NCI-H510A treated with DMSO at 0.1 percent for 48 hours (cell line): ENCODE results near the gene PECR.
A peak's percentile ranks its signal among the peaks of the same experiment; 100 is the strongest.
"Not testable (repeated sequence)": the region's sequence is repeated elsewhere in the genome, so short reads cannot be mapped to it uniquely, and the experiment has no call there.

Source experiments
- DNase-seq: peaks from one replicate; lab custom pipeline; 2025; lab: John Stamatoyannopoulos, UW

The PECR gene

DNA sequence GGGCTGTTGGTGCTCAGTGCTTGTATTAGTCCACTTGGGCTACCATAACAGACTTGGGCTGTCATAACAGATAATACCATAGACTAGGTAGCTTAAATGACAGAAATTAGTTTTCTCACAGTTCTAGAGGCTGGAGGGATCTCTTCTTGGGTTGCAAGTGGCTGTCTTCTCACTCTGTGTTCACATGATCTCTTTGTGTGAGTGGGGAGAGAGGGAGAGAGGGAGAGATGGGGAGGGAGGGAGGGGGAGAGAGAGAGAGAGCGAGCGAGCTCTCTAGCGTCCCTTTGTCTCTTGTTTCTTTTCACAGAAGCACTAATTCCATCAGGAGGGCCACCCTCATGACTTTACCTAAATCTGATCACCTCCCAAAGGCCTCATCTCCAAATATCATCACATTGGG lies 23.1 kb upstream of the PECR start:
- DNase-seq, result no peak

- no peak for DNase-seq
Measured at GRCh38 chr2:216103213-216103612, 21.6 kb upstream of the PECR start.

- DNase-seq, result no peak
Measured at GRCh38 chr2:216101109-216101508, 19.5 kb upstream of the PECR start.

- no peak for DNase-seq
Measured at GRCh38 chr2:216098421-216099334, 17.1 kb upstream of the PECR start.

DNA sequence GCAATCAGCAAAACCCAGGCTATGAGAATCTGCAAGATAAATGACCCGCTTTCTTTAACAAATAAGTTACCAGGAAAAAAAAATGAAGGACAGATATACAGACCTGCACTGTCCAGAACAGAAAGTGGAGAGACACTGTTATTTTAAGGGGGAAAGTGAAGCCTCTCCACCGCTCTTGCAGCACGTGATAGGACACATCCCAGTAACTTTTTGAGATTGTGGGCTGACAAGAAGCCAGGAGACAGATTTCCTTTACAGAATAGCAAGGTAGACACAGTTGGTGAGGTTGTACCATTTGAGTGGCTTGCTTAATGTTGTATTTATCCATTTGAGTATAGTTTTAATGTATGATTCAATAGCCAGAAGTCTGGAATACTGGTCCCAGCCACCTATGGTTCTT lies 13.1 kb upstream of the PECR start:
- DNase-seq, result no peak

- no peak for DNase-seq
Measured at GRCh38 chr2:216092646-216093045, 11.0 kb upstream of the PECR start.

GRCh38 chr2:216090369-216090786 lies 8.8 kb upstream of the PECR start:
- no peak for DNase-seq

DNA sequence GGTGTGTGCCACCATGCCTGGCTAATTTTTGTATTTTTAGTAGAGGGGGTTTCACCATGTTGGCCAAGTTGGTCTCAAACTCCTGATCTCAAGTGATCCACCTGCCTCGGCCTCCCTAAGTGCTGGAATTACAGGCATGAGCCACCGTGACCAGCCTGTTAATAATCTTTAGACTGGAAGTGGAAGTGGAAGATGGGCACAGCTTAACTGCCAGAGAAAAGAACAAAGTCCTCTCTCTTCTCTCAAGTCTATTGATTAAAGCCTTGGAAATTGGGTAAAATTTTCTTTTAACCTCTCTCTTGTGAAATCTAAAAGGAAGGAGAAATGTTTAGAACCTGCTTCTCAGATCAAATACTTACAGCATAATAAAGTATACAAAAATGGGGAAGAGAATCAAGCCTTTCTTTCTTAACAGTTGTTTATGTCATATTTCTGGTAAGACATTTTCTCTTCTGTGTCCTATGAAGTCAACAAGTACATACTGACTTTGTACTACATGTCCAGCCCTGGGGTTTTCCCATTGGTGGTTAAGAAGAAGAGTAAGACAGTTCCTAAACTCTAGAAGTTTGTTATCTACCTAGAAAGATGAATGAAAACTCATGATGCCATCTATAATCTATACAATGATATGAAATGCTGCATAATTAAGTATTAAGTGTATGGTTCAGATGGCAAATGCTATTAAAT lies 4.7 kb upstream of the PECR start:
- DNase-seq, result no peak

DNA sequence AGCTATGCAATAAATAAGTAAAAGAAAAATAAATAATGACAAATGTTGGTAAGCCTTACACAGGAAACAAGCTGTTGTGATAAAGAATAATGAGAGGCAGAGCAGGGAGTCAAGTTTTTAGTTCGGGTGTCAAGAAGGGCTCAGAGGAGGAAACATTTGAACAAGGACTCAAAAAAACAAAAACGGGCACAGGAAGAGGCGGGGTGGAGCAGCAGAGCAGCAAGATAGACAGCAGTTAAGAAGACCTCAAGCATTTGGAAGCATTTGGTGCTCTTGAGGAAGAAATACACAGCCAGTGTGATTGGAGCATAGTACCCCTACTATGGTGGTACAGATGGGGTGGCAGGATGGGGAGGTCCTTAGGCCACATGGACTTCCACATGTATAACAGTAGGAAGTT lies 2.9 kb upstream of the PECR start:
- peak; percentile 74 for DNase-seq

DNA sequence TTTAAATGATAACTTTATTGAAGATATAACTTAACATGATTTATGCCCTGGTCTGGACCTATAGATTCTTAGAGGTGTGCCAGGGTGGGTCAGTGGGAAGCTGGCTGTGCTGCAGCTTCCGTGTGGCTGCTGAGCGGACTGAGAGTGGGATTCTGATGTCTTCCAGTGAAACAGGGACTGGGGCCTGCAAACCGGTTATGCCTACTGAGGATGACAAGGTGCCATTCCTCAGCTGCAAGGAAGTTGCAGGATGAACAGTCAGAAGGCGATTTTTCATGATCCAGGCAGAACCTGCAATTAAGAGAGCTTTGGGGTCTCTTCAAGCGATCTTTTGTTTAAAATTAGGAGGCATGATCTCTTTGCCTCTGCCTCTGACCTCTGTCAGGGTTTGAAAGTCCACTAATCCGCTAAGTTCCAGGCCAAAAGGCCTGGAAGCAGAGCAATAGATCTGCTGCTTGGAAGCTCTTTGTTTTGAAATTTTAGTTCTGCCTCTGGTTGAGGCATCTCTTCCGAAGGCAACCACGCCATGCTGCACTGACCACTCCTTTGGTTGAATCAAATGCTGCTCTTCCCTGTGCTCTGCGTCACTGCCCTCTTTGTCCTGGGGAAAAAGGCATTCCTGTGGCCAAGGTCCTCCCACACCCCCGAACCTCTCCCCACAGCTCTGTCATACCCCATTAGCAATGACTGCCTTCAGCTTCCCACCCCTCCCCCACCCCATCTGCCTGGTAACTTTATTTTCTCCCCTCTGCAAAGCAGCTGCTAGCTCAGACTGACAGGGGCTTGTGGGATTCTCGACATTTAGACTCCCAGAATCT lies 2.1 kb upstream of the PECR start:
- peak; percentile 74 for DNase-seq

- DNase-seq, result peak; percentile 72
Measured at GRCh38 chr2:216082805-216083204, 1.2 kb upstream of the PECR start.

DNA sequence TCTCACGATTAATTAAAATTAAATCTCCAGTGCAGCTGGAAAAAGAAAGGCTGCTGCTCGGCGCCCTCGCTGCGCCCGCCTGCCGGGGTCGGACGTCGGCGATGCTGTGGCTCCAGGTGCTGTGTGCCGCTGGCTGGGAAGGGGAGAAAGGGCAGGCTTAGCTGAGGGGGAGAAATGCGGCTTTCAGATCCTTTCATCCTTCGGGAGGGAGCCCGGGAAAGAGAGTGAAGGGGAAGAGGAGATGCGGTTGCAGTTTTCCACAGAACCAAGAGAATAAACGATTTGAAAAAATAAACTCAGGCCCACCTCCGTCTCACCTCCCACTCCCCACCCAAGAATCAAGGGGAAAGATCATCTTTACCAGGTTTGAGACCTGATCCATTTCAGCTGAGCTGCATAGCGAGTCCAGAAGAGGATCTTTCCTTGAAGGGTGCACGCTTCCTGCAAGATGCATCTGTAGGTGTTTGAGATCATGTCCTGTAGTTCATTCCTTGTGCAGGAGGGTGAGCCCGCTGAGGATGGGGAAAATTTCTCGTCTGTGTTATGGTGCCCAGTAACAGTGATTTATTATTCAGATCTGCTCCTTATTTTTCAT lies 605 bp upstream of the PECR start:
- DNase-seq, result peak; percentile 47

GRCh38 chr2:216081012-216081411 lies 597 bp downstream of the PECR start:
- no peak for DNase-seq

DNA sequence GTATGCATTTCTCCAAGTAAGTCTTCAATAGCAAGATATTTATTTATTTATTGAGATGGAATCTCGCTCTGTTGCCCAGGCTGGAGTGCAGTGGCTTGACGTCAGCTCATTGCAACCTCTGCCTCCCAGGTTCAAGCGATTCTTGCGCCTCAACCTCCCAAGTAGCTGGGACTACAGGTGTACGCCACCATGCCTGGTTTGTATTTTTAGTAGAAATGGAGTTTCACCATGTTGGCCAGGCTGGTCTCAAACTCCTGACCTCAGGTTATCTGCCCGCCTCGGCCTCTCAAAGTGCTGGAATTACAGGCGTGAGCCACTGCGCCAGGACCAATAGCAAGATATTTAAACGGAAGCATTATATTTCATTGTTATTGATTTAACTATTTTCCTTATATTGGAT lies 1.6 kb downstream of the PECR start:
- DNase-seq, result not testable (repeated sequence)

GRCh38 chr2:216078776-216079175 lies 2.8 kb downstream of the PECR start:
- no peak for DNase-seq

DNA sequence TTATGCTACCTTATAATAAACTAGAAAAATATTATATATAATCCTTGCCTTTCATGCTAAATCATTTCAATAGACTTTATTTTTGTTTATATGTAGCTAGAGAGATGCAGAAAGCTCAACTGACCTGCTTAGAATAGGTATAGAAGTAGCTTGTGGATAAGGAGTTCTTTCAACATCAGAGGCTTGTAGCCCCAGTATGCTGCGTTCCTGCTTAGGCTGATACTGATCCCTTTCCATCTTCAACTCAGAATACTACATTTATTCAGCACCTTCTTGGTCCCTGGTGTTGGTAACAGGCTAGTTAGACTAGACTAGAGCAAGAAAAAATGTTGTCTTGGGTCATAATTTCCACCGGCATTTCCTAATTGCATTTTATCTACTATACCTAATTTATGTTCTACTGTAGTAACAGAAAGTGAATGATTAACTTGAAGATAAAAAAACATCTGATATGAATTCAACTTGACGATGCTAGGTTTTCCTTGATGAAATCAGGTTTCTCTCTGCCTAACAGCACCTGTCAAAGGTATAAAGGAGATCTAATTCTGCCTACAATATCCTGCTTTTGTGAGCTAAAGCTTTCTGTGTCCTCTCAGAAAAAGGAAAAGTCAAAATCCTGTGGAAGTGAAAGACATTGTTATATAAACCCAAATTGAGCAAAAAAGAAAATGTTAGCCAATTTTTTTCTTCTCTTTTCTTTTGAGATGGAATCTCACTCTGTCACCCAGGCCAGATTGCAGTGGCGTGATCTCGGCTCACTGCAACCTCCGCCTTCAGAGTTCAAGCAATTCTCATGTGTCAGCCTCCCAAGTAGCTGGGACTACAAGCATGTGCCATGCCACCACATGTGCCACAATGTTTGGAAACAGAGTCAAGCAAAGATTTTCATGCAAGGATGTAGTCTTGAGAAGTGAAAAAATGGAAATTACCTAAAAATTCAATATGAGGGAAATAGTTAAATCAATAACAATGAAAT lies 5.8 kb downstream of the PECR start:
- no peak for DNase-seq

DNA sequence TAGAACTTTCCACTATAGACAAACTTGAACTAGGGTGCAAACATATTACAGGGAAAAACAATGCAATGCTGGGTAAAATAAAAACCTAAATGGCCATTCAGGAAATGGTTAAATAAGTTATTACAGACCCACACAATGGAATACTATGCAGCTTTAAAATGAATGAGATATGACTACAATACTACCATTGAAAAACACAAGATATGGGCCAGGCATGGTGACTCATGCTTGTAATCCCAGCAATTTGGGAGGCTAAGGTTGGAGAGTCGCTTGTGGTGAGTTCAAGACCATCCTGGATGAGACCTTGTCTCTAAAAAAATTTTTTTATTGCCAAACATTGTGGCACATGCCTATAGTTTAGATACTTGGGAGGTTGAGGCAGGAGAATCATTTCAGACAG lies 6.8 kb downstream of the PECR start:
- no peak for DNase-seq

DNA sequence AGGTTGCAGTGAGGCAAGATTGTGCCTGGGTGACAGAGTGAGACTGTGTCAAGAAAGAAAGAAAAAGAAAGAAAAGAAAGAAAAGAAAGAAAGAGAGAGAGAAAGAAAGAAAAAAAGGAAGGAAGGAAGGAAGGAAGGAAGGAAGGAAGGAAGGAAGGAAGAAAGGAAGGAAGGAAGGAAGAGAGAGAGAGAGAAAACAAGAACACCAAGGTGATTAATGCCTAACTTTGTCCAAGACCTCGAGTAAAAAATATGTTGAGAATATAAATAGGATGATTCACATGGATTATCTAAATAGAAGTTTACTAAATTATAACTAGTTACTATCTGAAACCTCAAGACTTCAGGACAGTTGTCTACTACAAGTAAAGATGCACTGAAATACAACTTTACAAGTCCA lies 7.2 kb downstream of the PECR start:
- DNase-seq, result no peak

GRCh38 chr2:216073773-216074172 lies 7.8 kb downstream of the PECR start:
- no peak for DNase-seq

DNA sequence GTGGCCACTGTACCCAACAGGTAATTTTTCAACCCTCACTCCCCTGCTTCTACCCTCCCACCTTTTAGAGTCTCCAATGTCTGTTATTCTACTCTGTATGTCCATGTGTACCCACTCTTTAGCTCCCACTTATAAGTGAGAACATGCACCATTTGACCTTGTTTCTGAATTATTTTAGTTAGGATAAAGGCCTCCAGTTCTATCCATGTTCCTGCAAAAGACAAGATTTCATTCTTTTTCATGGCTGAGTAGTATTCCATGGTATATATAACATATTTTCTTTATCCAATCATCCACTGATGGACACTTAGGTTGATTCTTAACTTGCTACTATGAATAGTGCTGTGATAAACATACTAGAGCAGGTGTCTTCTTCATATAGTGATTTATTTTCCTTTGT lies 9.1 kb downstream of the PECR start:
- no peak for DNase-seq
